ENCODE measurements around the gene TBX6. TPM values are rescaled to one million over a fixed set of nuclear protein-coding genes. Genes with fewer than 3 reads are reported as not detected.

Gene TBX6
- polyA plus RNA-seq, 4 donors: 1.1 to 2.0 (median 1.2) TPM

DNA sequence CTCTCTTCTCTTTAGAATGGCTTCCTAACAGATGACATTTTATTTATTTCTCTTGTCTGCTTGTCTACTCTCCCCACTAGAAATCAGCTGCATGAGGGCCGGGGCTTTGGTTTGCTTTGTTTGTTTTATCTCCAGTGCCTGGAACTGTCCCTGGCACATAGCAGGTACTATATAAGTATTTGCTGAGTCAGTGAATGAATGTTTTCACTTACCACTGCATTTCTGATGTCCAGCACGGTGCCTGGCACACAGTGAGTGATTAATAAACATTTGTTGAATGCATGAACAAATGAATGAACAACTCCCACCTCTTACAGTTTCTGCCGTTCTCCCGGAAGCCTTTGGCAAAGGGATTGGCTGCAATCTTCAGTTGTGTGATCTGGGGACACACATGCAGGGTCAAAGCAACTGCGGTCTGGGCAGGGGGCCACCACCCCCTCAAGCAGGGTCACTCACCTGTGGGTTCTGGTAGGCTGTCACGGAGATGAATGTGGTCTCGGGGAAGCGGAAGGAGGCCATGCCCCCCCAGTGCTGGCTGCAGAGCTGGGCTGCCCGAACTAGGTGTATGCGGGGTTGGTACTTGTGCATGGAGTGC is 3.4 kb downstream of the TBX6 start:
- no peak for DNase-seq (ENCODE audit: low read depth in 4 of 4, low spot score in 3 of 4)

DNA sequence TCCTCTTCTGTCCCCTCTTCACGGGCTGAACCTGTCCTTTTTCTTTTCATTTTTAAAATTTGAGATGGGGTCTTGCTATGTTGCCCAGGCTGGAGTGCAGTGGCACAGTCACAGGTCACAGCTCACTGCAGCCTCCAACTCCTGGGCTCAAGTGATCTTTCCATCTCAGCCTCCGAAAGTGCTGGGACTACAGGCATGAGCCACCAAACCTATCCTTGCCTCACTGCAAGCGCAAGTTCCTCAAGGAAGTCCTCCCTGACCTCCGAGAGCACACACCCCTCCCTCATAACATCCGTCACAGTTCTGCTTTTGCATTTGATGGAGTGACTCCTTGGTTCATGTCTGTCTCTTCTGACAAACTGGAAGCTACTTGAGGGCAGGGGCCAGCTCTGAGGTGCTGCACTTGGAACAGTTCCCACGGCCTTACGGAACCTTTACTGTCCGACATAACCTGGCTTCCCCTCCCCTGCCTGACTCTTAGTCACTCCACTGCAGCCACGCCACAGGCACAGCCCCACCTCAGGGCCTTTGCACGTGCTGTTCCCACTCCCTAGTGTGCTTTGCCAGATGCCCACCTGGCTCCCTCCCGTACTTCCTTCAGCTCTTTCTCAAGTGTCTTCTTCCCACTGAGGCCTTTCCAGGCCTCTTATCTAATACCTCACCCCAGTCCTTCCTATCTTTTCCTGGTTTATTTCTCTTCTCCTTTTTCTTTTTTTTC is 4.4 kb downstream of the TBX6 start:
- no peak for DNase-seq (ENCODE audit: low read depth in 4 of 4, low spot score in 3 of 4)

DNA sequence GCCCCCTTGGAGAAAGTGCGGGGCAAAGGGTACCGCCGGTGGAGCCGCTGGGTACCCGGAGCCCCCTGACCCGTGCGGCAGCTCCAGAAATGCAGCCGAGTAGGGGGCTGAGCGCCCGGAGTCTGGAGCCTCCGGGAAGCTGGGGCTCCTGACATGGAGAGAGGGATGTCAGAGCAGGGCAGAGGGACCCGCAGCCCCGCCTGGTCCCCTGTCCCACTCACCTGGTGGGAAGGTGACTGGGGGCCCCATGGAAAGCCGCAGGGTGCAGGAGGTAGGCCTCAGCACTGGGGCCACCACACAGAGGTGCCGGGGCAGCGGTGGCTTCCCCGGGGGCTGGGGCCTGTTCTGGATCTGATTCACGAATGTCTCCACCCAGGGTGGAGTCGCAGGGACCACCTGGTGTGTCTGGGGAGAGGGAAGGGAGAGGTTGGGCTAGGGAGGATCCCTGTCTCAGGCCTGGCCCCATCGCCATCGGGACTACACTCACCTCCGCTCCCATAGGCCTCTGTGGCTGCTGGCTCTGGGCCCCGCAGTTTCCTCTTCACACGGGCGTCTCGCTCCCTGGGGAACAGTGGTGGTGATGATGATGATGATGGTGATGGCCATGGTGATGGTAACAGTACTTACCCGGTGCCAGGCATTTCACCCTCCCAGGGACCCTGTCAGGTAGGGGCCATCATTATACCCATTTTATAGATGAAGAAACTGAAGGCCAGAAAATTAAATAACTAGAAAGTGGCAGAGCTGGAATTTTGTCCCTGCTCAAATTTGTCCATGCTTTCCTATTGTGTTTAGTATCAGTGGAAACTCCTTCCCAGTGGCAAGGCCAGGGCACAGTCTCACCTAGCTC is 5.2 kb downstream of the TBX6 start:
- DNase-seq (ENCODE audit: low read depth in 4 of 4, low spot score in 3 of 4): no peak

DNA sequence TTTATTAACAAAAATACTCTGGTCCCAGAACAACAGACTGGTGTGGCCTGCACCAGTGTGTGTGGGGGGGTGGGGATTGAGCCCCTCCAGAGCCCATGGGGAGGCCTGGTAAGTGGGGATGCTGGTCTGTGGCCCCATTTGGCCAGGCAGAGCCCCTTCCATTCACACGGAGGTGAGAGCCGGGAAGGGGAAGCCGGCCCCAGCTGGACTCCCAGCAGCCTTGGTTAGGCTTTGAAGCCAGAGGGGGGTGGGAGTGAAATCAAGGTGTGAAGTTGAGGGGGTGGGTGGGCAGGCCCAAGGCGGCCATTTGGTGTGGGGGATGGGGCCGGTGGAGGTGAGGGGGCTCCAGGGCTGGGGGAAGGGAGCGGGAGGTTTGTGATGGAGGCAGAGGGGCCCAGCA is 5.9 kb downstream of the TBX6 start:
- DNase-seq (ENCODE audit: low read depth in 4 of 4, low spot score in 3 of 4): no peak

DNA sequence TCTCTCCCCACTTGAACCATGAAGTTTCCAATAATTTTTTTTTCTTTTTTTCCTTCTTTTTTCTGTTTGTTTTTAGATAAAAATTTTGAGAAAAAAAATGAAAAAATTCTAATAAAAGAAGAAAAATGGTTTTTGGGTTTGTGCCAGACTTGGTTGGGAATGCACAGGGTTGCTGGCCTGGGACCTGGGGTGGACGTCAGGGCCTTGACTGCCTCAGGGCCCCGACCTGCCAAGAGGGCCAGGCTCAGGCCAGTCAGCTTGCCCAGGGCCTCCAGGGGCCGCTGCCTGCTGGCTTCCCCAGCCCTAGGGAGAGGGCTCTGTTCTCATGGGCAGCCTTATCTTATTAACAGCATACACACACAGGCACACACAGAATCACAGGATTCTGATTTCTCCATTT is 6.5 kb downstream of the TBX6 start:
- DNase-seq (ENCODE audit: low read depth in 4 of 4, low spot score in 3 of 4): no peak

DNA sequence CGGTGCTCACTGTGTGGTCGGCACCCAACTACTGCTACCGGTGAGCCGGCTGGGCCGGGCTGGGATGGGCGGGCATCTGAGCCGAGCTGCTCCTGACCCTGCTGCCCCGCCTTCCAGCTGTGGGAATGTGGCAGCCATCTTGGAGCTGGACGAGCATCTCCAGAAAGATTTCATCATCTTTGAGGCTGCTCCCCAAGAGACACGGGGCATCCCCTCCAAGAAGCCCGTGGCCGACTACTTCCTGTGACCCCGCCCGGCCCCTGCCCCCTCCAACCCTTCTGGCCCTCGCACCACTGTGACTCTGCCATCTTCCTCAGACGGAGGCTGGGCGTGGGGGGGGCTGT is 6.9 kb downstream of the TBX6 start:
- DNase-seq (ENCODE audit: low read depth in 4 of 4, low spot score in 3 of 4): no peak

DNA sequence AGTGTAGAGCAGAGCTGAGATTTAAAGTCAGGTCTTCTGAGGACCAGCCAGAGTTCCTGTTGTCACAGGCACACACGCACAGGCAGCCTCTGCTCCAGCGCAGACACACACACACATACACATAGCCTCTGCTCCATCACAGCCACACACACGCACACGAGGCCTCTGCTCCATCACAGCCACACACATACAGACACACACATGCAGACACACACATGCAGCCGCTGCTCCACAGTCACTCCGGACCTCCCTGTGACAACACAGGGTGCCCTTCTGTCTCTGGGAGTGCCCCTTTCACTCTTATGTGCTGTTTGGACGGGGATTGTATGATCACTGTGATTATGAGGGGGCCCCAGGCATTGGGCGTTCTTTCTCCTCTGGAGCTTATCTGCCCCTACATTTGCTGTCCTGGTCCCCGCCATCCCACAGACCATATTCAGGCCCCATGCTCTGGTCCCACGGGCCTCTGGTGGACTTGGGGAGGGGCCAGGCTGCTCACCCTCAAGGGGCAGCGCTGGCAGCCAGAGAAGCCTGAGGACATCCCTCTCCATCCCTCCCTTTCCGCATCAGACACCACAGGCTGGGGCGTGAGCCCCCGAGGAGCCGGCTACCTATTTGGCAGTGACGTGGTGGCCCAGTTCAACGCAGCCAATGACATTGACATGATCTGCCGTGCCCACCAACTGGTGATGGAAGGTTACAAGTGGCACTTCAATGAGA is 7.5 kb downstream of the TBX6 start:
- DNase-seq (ENCODE audit: low read depth in 4 of 4, low spot score in 3 of 4): no peak

DNA sequence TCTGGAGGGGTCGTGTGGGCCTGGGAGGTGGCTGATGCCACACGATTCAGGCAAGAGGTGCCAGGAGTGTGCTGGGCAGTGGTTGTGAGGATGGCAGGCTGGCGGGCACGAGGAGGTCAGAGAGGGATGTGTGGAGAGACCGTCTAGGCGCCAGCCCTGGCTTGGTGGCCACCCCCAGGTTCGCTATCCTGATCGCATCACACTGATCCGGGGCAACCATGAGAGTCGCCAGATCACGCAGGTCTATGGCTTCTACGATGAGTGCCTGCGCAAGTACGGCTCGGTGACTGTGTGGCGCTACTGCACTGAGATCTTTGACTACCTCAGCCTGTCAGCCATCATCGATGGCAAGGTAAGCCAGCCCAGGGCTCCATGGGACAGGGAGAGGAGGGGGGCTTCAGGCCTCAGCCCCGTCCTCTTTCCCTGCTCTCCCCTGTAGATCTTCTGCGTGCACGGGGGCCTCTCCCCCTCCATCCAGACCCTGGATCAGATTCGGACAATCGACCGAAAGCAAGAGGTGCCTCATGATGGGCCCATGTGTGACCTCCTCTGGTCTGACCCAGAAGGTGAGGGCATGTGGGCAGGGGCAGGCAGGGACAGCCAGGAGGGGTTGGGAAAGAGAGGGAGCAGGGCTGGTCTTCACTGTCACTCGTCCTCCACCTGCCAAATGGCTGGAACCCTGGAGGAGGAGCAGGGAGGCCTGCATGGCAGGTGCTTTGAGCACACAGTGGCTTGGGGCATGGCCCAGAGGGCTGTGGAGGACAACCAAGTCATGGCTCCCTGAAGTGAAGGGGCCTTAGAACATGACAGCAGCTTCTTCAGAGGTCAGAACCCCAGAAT is 8.3 kb downstream of the TBX6 start:
- DNase-seq (ENCODE audit: low read depth in 4 of 4, low spot score in 3 of 4): no peak

DNA sequence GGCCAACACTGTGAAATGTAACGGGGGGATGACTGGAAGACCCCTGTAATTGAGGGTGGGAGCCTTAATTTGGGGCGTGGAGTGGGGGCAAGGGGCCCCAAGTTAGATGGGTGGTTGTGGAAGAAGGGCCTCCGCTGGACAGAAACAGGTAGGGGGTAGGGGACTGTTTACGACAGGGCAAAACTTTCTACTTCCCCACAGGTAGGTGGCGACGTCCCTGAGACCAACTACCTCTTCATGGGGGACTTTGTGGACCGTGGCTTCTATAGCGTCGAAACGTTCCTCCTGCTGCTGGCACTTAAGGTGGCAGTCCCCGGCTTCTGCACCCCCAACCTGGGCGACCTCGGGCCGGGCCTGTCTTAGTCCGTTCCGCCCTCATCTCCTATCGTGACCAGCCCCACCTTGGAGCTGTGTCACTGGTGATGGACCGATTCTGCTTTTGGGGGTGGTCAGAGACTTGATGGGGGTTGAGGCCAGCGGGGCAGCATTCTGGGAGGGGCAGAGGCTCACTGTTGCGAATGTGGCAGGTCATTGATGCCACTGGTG is 9.1 kb downstream of the TBX6 start:
- no peak for DNase-seq (ENCODE audit: low read depth in 4 of 4, low spot score in 3 of 4)

DNA sequence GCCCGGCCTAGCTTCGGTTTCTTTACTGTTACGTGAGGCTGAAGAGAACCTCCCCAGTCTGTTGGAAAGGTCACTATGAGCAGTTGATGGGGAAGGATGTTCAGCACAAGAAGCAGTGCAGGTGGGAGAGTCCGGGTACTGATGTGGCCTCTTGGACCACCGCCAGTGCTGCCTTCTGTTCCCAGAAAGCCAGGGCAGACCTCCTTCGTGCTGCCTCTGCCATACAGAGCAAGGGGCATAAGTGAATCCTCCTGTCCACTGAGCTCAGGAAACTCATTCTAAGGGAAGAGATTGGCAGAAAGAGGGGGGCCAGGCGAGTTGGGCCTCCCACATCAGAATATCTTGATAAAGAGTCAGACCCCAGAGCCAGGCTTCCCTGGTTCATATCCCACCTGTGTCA is 12.2 kb downstream of the TBX6 start:
- no peak for DNase-seq (ENCODE audit: low read depth in 4 of 4, low spot score in 3 of 4)

DNA sequence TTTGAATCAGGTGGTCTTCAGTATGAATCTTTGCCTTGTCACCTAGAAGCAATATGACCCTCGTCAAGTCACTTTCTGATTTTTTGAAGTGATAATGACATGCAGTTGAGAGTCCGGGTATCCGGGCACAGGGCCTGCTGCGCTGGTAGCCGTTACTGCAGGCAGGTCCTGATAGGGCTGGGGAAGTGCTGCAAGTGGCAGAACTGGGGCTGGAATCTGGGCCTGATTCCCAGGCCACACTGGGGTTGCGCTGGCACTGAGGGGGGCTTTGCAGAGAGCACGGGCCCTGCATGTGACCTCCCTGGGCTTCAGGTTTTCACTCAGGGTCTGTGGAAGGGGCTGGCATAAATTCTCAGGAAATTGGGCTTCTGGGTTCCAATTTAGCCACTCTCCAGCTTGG is 13.0 kb downstream of the TBX6 start:
- DNase-seq (ENCODE audit: low read depth in 4 of 4, low spot score in 3 of 4): no peak

DNA sequence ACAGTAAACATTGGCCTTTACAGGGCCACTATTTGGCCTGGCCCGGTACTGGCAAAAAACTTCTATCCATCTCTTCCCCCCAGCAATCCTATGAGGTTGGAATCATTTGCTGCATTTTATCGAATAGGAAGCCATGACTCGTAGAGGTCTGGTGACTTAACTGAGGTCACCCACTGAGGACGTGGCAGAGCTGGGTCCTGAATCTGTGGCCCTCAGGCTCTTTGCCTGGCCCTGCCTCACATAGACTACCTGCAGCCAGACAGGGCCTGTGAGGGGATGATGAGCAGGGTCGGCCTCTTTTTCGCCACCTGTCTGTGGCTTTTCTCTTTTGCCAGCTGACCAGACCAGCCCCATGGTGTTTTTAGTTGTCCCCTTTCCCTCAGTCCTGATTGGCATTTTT is 14.1 kb downstream of the TBX6 start:
- DNase-seq (ENCODE audit: low read depth in 4 of 4, low spot score in 3 of 4): no peak

DNA sequence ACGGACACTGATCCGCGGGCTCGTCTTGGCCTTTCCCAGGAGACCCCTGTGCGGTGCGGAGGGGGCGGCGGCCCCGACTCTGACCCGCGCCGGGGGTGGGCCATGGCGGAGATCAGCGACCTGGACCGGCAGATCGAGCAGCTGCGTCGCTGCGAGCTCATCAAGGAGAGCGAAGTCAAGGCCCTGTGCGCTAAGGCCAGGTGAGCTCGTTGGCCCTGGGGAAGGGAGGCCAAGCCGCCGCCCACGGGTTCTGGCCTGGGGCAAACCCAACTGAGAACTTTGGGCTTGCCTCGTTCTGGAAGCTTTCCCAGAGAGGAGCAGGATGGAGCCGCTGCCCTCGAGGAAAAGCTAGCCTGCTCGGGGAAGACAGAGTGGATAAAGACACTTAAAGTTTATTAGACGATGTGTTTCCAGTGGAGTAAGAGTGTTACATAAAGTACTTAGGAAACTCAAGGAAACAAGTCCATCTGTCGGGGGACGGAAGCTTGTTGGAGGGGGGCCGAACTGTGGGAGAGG is 15.4 kb downstream of the TBX6 start:
- DNase-seq (ENCODE audit: low read depth in 4 of 4, low spot score in 3 of 4): no peak

DNA sequence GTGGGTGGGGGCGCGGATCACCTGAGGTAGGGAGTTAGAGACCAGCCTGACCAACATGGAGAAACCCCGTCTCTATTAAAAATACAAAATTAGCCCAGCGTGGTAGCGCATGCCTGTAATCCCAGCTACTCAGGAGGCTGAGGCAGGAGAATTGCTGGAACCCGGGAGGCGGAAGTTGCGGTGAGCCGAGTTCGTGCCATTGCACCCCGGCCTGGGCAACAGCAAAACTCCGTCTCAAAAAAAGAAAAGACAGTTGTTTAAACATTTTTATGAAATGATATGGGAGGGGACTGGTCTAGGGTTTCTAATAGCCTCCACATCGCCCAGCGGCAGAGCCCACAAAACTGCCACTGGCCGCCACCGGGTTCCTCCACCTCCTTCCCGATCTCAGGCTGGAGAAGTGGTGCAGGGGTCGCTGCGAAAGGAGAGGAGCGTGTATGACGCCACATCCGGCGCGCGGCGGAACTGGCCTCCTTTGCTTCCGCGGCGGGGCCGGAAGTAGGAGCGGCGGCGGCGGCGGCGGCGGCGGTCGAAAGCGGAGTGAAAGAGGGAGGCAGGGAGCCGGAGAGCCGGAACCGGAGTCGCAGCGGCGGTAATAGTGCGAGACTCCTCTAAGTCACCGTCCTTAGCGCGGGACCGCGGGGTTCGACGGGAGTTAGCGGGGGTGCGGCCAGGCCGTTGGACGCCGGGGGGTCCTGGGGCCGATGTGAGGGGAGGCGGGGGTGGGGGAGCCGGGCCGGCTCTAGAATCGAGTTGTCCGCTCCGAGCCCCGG is 16.0 kb downstream of the TBX6 start, which contains the start of gene PPP4C:
Gene PPP4C, plus strand, starts transcription at position 492 of the 773 bp plus-strand sequence. CDS start 384 bp downstream, outside the sequence.
- peak in 1 of 4 donors; percentile 81 for DNase-seq (ENCODE audit: low read depth in 4 of 4, low spot score in 3 of 4)

DNA sequence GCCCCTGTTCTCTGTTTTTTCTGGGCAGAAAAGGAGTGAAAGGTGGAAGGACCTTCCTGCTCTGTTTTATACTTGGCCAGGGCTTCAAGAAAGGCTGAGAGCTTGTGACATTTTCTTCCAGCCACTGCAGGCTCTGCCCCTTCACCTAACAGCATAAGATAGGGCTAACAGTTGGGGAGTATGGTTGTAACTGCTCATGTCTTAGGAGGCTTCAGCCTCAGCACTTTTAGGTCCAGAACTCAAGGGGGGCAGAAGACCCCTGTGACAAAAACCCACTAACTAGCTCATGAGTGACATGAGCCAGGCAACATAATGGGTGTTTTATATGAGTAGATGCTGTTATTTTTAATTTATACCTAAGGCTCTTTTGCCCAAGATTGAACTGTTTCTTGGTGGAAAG is 21.2 kb downstream of the TBX6 start:
- no peak for DNase-seq (ENCODE audit: low read depth in 4 of 4, low spot score in 3 of 4)

DNA sequence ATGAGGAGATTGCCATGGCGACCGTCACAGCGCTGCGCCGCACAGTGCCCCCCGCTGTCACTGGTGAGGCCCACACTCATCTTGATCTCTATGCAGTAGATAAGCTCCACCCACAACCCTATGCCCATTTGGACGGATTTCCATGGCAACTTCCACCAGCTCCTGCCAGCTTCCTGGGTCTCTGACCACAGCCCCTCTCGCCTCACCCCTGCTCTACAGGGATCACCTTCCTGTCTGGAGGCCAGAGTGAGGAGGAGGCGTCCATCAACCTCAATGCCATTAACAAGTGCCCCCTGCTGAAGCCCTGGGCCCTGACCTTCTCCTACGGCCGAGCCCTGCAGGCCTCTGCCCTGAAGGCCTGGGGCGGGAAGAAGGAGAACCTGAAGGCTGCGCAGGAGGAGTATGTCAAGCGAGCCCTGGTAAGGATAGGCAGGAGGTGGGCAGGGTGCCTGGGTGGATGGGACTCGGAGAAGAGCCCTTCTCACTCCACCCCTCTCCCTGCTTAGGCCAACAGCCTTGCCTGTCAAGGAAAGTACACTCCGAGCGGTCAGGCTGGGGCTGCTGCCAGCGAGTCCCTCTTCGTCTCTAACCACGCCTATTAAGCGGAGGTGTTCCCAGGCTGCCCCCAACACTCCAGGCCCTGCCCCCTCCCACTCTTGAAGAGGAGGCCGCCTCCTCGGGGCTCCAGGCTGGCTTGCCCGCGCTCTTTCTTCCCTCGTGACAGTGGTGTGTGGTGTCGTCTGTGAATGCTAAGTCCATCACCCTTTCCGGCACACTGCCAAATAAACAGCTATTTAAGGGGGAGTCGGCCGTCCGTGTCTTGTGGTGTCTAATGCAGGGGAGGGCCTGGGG is 21.9 kb downstream of the TBX6 start:
- no peak for DNase-seq (ENCODE audit: low read depth in 4 of 4, low spot score in 3 of 4)

DNA sequence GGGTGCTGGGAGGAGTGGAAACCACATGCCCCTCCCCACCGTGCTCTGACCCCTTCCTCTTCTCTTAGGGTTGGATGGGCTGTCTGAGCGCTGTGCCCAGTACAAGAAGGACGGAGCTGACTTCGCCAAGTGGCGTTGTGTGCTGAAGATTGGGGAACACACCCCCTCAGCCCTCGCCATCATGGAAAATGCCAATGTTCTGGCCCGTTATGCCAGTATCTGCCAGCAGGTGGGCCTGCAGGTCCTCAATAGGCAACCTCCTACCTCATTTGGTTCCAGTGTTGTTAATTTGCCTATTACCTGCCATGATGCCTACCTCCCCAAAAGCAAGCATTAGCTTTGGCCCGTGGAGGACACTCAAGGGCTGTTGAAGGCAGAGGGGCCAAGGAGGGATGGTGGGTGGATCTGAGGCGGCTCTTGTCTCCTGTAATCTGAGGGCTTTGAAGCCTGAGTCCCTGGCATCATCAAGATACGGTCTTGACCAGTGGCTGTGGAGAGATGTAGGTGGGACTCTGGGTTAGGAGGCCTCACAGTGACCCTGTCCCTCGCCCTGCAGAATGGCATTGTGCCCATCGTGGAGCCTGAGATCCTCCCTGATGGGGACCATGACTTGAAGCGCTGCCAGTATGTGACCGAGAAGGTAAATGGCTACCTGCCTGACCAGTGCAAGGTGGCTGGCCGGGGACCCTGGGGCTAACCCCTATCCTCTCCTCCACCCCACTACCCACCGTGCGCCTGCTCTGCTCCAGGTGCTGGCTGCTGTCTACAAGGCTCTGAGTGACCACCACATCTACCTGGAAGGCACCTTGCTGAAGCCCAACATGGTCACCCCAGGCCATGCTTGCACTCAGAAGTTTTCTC is 22.7 kb downstream of the TBX6 start:
- DNase-seq (ENCODE audit: low read depth in 4 of 4, low spot score in 3 of 4): no peak

Measured in right renal pelvis (tissue), 4 donors.